Testis (tissue), 3 donors: Measurements from ENCODE around the gene ZBTB47. TPM values are rescaled to one million over a fixed set of nuclear protein-coding genes. Genes with fewer than 3 reads are reported as not detected.

ENCODE experiments used
- DNase-seq: peaks from one replicate; pipeline ENCODE4 v3.0.0-alpha.2; 2019
- H3K27ac ChIP-seq, 2 donors: fragments of 200-600 bp; sonication (generic); one replicate each; pipeline ENCODE4 v1.5.1; 2019
- H3K27me3 ChIP-seq: fragments of 200-600 bp; sonication (generic); one replicate; pipeline ENCODE4 v1.5.1; 2019
- H3K36me3 ChIP-seq: fragments of 200-600 bp; sonication (generic); one replicate; pipeline ENCODE4 v1.5.1; 2017; ENCODE audit warnings: low read depth; ENCODE audit errors: missing control alignments
- H3K4me1 ChIP-seq: fragments of 200-600 bp; sonication (generic); one replicate; pipeline ENCODE4 v1.5.1; 2019
- H3K4me3 ChIP-seq, 2 donors: fragments of 200-600 bp; sonication (generic); one replicate each; pipeline ENCODE4 v1.5.1; 2017 to 2019
- H3K9me3 ChIP-seq: fragments of 200-600 bp; sonication (generic); one replicate; pipeline ENCODE4 v1.5.1; 2017
- POLR2A ChIP-seq: fragments of 450-650 bp; IDR thresholded peaks from one replicate; pipeline ENCODE4 v1.6.1; 2017; ENCODE audit warnings: antibody characterized with exemption, mild to moderate bottlenecking, moderate library complexity
- WGBS, 2 donors: methylation state at CpG; one replicate each; pipeline ENCODE4 v1.1.5; 2018; 5-methylcytosine and 5-hydroxymethylcytosine counted together
- intact Hi-C: fragments of 100-400 bp; cut with DNase I; formaldehyde crosslinking; loops from one replicate; pipeline ENCODE4 v1.15.1; 2023; ENCODE audit warnings: low total_unique reads
- polyA plus RNA-seq: library from polyadenylated mRNA; stranded (reverse); fragments of 350-450 nt; fragmentation: Illumina TruSeq; extraction: RNeasy Lipid Tissue Mini Kit (QIAGEN cat#74804); gene quantifications from one replicate; pipeline ENCODE4 v1.2.3, GENCODE V29; 2014; ENCODE audit warnings: low read depth, low replicate concordance; ENCODE audit not compliant: insufficient read depth
- total RNA-seq, 2 donors: library from RNA; depleted of rRNA; stranded (reverse); fragments of >200 nt; gene quantifications; one replicate each; pipeline ENCODE4 v1.2.3, GENCODE V29; 2016
- TF ChIP-seq, protein P1 (sequence below), 3 experiments: fragments of 450-650 bp in 2 of 3; fragments of 200-600 bp in 1 of 3; sonication (generic) in 1 of 3; IDR thresholded peaks; one replicate each; pipeline ENCODE4 v1.5.1; 2016 to 2019; ENCODE audit warnings: antibody characterized with exemption in 3 of 3, mild to moderate bottlenecking in 2 of 3, moderate library complexity in 1 of 3

The ZBTB47 gene
- total and polyA plus RNA-seq, 3 donors from 2014 or later, result 16.7 to 22.8 (median 18.1) TPM

GRCh38 chr3:42694366-42694765, 40.9 kb downstream of the ZBTB47 start:
- DNase-seq, result no peak
- H3K4me1 ChIP-seq, result no peaks in the 10 kb centered on the region
- no peaks in the 10 kb centered on the region for H3K9me3 ChIP-seq
- H3K36me3 ChIP-seq, result no peaks in the 10 kb centered on the region
- H3K27ac ChIP-seq, result no peak overlapping the region
- intact Hi-C loops, result no loop called here
- H3K4me3 ChIP-seq, result no peak overlapping the region
- TF ChIP-seq POLR2A, result no peak
- TF ChIP-seq, protein P1, sequence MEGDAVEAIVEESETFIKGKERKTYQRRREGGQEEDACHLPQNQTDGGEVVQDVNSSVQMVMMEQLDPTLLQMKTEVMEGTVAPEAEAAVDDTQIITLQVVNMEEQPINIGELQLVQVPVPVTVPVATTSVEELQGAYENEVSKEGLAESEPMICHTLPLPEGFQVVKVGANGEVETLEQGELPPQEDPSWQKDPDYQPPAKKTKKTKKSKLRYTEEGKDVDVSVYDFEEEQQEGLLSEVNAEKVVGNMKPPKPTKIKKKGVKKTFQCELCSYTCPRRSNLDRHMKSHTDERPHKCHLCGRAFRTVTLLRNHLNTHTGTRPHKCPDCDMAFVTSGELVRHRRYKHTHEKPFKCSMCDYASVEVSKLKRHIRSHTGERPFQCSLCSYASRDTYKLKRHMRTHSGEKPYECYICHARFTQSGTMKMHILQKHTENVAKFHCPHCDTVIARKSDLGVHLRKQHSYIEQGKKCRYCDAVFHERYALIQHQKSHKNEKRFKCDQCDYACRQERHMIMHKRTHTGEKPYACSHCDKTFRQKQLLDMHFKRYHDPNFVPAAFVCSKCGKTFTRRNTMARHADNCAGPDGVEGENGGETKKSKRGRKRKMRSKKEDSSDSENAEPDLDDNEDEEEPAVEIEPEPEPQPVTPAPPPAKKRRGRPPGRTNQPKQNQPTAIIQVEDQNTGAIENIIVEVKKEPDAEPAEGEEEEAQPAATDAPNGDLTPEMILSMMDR (IDR thresholded peaks at IDR 0.05), result no peak
- no peaks in the 10 kb centered on the region for H3K27me3 ChIP-seq

GRCh38 chr3:42696356-42697288, 43.1 kb downstream of the ZBTB47 start:
- TF ChIP-seq POLR2A, result no peak
- TF ChIP-seq, protein P1 (IDR thresholded peaks at IDR 0.05), result no peak
- WGBS, 2 donors, result 76 to 80% methylated on average over 12 to 19 of the region's 19 CpGs
- peak; percentile 10 for DNase-seq

DNA sequence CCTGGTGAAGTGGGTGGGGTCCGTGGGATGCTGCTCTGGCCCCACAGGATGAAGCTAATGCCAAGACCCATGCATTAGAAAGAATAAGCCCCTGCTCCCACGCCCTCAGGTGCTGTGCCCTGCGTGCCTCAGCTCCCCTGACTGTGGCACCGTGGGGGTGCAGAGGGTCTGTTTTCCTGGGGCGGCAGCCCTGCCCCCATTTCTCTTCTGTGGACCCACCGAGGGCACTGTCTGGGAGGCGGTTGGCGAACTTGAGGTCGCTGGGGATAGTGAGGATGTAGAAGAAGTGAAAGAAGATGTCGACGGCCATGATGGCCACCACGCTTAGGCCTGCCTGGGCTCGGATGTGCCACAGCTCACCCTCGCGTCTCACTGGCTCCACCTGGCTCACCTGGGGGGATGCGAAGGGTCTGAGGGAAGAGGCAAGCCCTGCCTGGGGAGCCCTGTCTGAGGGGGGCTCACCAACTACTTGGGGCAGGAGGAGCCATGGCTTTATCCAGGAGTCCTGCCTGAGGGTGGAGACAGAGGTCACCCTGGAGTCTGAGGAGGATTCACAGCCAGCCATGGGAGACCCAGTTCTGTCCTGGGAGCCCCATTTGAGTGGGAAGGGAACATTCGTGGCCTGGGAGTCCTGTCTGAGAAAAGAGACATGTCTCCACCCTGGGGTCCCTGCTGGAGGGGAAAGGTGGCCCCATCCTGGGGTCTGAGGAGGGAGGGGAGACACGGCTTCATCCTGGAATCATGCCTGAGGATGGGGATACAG, 44.0 kb downstream of the ZBTB47 start:
- TF ChIP-seq POLR2A, result no peak
- TF ChIP-seq, protein P1 (IDR thresholded peaks at IDR 0.05), result no peak
- no peak overlapping the region for H3K27ac ChIP-seq
- WGBS, 2 donors, result 86 to 91% methylated on average over 15 to 18 of the region's 18 CpGs

More at GRCh38 chr3:42696356-42697288, 43.1 kb downstream of the ZBTB47 start:
- no peaks in the 10 kb centered on the region for H3K4me1 ChIP-seq
- H3K27ac ChIP-seq, result no peak overlapping the region
- no peaks in the 10 kb centered on the region for H3K27me3 ChIP-seq
- intact Hi-C loops, result no loop called here
- H3K36me3 ChIP-seq, result no peaks in the 10 kb centered on the region
- H3K4me3 ChIP-seq, result no peak overlapping the region
- H3K9me3 ChIP-seq, result no peaks in the 10 kb centered on the region

GRCh38 chr3:42698216-42698910, 44.9 kb downstream of the ZBTB47 start:
- no peak for DNase-seq
- no peaks in the 10 kb centered on the region for H3K36me3 ChIP-seq
- H3K4me1 ChIP-seq, result peaks cover 10% of the 10 kb centered on the region
- H3K27me3 ChIP-seq, result no peaks in the 10 kb centered on the region
- intact Hi-C loops, result no loop called here
- H3K9me3 ChIP-seq, result no peaks in the 10 kb centered on the region
- H3K4me3 ChIP-seq, result no peak overlapping the region
- 96 to 97% methylated on average over 5 to 7 of the region's 7 CpGs for WGBS, 2 donors
- no peak for TF ChIP-seq POLR2A
- TF ChIP-seq, protein P1 (IDR thresholded peaks at IDR 0.05), result no peak
- H3K27ac ChIP-seq, result no peak overlapping the region

More for the DNA sequence above, 44.0 kb downstream of the ZBTB47 start:
- intact Hi-C loops, result no loop called here
- Histone ChIP-seq H3K4me3 (no peak overlapping the region), H3K27me3 (no peaks in the 10 kb centered on the region), H3K9me3 (no peaks in the 10 kb centered on the region), H3K4me1 (peaks cover 7% of the 10 kb centered on the region), H3K36me3 (no peaks in the 10 kb centered on the region)
- DNase-seq, result no peak
